Bronchial epithelial cell (primary cell): ENCODE measurements around the gene KLF13. TPM values are rescaled to one million over a fixed set of nuclear protein-coding genes. Genes with fewer than 3 reads are reported as not detected.

Experiments
- DNase-seq: peaks from one replicate; pipeline ENCODE4 v3.0.0-alpha.2; 2010; ENCODE audit warnings: low read depth
- FAIRE-seq: peaks from 2 replicates; lab custom pipeline; 2011; peaks lifted over from hg19 to GRCh38; lab: Jason Lieb, UNC
- H3K27me3 ChIP-seq: 2 replicates; pipeline ENCODE4 v1.5.1; 2011; ENCODE audit warnings: low read length; ENCODE audit not compliant: control insufficient read depth, insufficient read depth
- H3K36me3 ChIP-seq: 2 replicates; pipeline ENCODE4 v1.5.1; 2011; ENCODE audit warnings: low read length; ENCODE audit not compliant: control insufficient read depth, insufficient read depth
- H3K4me3 ChIP-seq: 2 replicates; pipeline ENCODE4 v1.5.1; 2011; ENCODE audit warnings: mild to moderate bottlenecking, low read depth, low read length, control low read depth
- CTCF ChIP-seq: IDR thresholded peaks from 2 replicates; pipeline ENCODE4 v1.5.1; 2011; ENCODE audit warnings: mild to moderate bottlenecking, moderate library complexity, low read length, control low read depth, inconsistent platforms; ENCODE audit not compliant: insufficient read depth, severe bottlenecking
- total RNA-seq: library from RNA; depleted of rRNA; stranded (reverse); fragments of >200 nt; gene quantifications from 2 replicates; pipeline ENCODE4 v1.2.1, GENCODE V29; 2014

The KLF13 gene
- total RNA-seq, 1 donor from 2014 or later, result 58.7 TPM

- no peaks in the 10 kb centered on the region for H3K36me3 ChIP-seq
- no peak for TF ChIP-seq CTCF
- peaks cover 4% of the 10 kb centered on the region for H3K27me3 ChIP-seq
- H3K4me3 ChIP-seq, result no peak overlapping the region
- FAIRE-seq (no peak), DNase-seq (no peak)
Observed at GRCh38 chr15:31323627-31324026, 3.0 kb upstream of the KLF13 start.

GRCh38 chr15:31324186-31324585 lies 2.4 kb upstream of the KLF13 start:
- H3K27me3 ChIP-seq, result peaks cover 1% of the 10 kb centered on the region
- DNase-seq (no peak), FAIRE-seq (no peak)
- no peak for TF ChIP-seq CTCF
- no peak overlapping the region for H3K4me3 ChIP-seq
- H3K36me3 ChIP-seq, result no peaks in the 10 kb centered on the region

- no peak for DNase-seq
- TF ChIP-seq CTCF, result no peak
- Histone ChIP-seq H3K4me3 (peak overlapping the region; percentile 82), H3K36me3 (peaks cover under 1% of the 10 kb centered on the region), H3K27me3 (no peaks in the 10 kb centered on the region)
- peak; percentile 93 for FAIRE-seq
Observed at GRCh38 chr15:31324806-31325594, 1.6 kb upstream of the KLF13 start.

- H3K4me3 ChIP-seq, result peak overlapping the region; percentile 82
- no peaks in the 10 kb centered on the region for H3K27me3 ChIP-seq
- TF ChIP-seq CTCF, result no peak
- H3K36me3 ChIP-seq, result peaks cover 3% of the 10 kb centered on the region
- peak; percentile 3 for DNase-seq
- no peak for FAIRE-seq
Observed at GRCh38 chr15:31325595-31326155, 960 bp upstream of the KLF13 start.

- Histone ChIP-seq H3K36me3 (peaks cover 6% of the 10 kb centered on the region), H3K27me3 (no peaks in the 10 kb centered on the region), H3K4me3 (peak overlapping the region; percentile 66)
- FAIRE-seq, result no peak
- peak; percentile 47 for DNase-seq
- TF ChIP-seq CTCF, result no peak
Observed at GRCh38 chr15:31326875-31327668, 437 bp downstream of the KLF13 start.
